ENCODE measurements around the gene ZNF695.
"Not testable (repeated sequence)": the region's sequence is repeated elsewhere in the genome, so short reads cannot be mapped to it uniquely, and the experiment has no call there.

Gene ZNF695

DNA sequence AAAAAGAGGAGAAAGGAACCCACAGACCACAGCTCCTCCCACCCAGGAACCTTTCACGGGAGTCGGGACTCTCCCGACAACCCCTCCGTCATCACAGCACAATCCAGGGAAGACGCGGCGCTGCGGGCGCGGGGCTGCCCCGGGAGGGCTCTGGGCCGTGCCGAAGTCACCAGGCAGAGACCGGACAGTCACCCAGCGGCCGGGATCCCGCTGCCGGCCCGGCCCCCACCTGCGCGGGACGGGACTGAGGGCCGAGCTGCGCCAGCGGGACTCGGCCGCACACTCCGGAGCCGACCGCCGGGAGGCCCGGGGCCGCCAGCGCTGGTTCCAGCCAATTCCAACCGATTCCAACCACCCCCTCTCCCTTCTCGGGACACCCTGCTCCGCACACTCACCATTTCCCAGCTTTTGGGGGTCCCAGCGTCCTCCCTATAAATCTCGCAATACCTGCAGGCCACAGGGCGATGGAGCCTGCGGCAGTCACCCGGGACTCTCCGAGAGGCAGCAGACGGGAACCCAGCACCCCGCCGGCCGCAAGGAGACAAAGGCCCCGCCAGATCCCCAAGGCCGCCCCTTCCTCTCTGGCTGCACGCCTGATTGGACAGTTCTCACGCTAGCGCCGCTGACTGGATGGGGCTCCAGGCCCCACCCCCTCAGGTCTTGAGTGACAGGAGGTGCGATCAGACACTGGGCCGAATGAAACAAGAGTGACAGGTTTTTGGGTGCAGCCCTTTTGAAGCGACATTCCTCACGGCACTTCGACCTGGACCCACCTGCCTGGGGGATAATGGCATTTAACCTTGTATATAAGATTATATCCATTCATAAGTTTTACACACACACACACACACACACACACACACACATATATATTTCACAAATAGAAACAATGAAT is at the start of gene ZNF695:
ZNF695 (minus strand) TSS at position 547 of the 895 bp plus-strand sequence; CDS start at position 398, 149 bp downstream.
- DNase-seq = no peak

DNA sequence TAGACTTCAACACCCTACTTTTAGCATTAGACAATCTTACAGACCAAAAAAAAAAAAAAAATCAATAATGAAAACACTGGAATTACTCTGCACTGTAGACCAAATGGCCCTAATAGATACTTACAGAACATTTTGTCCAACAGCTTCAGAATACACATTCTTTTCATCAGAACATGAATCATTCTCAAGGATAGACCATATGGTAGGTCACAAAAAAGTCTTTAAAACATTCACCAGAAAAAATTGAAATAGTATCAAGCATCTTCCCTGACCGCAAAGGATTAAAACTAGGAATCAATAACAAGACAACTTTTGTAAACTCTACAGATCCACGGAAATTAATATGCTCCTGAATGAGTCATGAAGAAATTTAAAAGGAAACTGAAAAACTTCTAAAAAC is 48.2 kb upstream of the ZNF695 start:
- DNase-seq = no peak

GRCh38 chr1:247054992-247055415 is 47.1 kb upstream of the ZNF695 start:
- no peak for DNase-seq

- DNase-seq = no peak
These were observed 39.8 kb upstream of the ZNF695 start for GRCh38 chr1:247047702-247048101.

DNA sequence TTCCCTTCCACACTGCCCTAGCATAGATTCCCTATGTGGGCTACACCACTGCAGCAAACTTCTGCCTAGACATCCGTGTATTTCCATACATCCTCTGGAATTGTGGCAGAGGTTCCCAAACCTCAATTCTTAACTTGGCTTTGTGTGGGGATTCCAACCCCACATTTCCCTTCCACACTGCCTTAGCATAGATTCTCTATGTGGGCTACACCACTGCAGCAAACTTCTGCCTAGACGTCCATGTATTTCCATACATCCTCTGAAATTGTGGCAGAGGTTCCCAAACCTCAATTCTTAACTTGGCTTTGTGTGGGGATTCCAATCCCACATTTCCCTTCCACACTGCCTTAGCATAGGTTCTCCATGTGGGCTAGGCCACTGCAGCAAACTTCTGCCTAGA is 39.4 kb upstream of the ZNF695 start:
- no peak for DNase-seq

GRCh38 chr1:247043406-247043805 is 35.5 kb upstream of the ZNF695 start:
- DNase-seq = no peak

- DNase-seq = no peak
These were observed 29.9 kb upstream of the ZNF695 start for GRCh38 chr1:247037511-247038320.

DNA sequence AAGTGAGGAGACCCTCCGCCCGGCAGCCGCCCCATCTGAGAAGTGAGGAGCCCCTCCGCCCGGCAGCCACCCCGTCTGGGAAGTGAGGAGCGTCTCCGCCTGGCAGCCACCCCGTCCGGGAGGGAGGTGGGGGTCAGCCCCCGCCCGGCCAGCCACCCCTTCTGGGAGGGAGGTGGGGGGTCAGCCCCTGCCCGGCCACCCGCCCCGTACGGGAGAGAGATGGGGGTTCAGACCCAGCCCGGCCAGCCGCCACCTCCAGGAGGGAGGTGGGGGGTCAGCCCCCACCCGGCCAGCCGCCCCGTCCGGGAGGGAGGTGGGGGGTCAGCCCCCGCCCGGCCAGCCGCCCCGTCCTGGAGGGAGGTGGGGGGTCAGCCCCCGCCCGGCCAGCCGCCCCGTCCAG is 24.4 kb upstream of the ZNF695 start:
- not testable (repeated sequence) for DNase-seq

DNA sequence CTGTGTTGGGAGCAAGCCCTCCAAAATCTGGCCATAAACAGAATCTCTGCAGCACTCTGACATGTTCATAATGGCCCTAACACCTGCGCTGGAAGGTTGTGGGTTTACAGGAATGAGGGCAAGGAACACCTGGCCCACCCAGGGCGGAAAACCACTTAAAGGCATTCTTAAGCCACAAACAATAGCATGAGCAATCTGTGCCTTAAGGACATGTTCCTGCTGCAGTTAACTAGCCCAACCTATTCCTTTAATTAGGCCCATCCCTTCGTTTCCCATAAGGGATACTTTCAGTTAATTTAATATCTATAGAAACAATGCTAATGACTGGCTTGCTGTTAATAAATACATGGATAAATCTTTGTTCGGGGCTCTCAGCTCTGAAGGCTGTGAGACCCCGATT is 16.8 kb upstream of the ZNF695 start:
- not testable (repeated sequence) for DNase-seq

DNA sequence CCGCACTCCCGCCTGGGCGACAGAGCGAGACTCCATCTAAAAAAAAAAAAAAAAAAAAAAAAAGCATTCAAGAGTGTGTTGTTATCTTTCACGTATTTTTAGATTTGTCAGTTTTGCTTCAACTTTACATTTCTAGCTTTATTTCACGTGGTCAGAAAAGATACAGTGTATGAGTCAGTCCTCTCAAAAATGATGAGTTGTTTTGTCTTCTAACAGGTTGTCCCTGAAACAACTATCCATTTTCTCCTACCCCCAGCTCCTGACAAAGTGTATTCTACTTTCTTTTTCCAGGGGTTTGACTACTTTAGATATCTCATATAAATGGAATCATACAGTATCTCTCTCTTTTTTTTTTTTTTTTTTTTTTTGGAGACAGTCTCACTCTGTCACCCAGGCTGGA is 5.5 kb upstream of the ZNF695 start:
- no peak for DNase-seq

GRCh38 chr1:247008406-247008799 is 546 bp upstream of the ZNF695 start:
- no peak for DNase-seq

DNA sequence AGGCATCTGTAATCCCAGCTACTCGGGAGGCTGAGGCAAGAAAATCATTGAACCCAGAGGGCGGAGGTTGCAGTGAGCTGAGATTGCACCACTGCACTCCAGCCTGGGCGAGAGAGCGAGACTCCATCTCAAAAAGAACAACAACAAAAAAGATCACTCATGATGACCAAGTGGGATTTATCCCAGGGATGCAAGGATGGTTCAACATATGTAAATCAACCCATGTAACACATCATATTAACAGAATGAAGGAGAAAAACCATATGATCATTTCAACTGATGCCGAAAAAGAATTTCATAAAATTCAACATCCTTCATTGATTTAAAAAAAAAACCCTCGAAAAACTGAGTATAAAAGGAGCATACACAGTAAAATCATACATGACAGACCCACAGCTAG is 3.8 kb downstream of the ZNF695 start:
- not testable (repeated sequence) for DNase-seq

DNA sequence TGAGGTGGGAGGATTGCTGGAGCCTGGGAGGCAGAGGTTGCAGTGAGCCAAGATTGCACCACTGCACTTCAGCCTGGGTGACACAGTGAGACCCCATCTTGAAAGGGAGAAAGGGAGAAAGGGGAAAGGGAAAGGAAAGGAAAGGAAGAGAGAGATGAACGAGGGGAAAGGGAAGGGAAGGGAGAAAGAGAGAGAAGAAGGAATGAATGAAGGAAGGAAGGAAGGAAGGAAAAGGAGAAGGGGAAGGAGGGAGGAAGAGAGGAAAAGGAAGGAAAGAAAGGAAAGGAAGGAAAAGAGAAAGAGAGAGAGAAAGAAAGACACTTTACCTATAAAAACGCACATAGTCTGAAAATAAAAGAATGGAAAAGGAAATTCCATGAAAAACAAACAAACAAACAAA is 18.0 kb downstream of the ZNF695 start:
- DNase-seq = no peak

DNA sequence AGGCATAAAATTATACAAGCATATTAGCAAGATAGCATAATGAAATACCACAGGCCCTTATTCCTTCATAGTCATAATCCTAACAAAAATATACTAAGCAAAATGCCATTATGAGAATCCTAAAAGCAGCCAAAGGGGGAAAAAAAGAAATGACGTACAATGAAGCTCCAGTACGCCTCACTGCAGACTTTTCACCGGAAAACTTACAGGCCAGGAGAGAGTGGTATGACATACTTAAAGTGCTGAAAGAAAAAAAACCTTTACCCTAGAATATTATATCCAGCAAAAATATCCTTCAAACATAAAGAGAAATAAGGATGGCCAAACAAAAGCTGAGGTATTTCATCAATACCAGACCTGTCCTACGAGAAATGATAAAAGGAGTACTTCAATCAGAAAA is 19.5 kb downstream of the ZNF695 start:
- no peak for DNase-seq

GRCh38 chr1:246987083-246987690 is 20.7 kb downstream of the ZNF695 start:
- DNase-seq = no peak

DNA sequence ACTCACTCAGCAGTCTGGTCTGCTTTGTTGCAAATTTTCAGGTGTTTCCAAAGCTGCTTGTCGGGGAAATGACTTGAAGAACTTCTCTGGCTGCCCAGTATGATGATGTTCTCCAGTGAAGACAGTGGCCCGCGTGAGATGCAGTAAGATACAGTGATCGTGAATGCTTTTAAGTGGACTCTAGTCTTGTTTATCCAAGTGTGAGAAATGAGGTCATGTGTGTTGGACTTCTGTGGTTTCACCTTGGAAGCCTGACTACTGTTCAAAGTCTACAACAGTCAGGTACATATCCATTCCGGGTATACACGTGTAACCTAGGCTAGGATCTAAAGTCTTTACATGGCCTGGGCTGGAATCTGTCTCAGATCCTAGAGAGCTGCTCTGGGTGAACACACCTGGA is 29.1 kb downstream of the ZNF695 start:
- DNase-seq = no peak

- DNase-seq = no peak
These were observed 29.6 kb downstream of the ZNF695 start for GRCh38 chr1:246978281-246978680.

DNA sequence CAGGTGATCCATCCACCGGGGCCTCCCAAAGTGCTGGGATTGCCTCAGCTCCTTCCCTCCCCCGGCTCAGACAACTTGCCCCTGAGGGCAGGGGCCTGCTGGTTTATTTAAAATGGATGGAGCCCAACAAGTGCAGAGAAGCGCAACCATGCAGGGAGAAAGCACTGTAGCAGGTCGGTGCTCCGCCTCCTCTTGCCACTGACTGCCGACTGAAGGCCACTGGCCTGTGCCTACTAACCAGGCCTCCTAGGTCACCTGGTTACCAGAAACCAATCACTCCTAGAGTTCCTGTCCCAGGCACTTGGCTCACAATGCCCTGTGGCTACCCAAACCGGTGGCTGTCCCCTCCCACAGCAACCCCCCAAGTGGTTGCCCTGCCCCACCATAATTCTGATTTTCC is 35.9 kb downstream of the ZNF695 start:
- no peak for DNase-seq

DNA sequence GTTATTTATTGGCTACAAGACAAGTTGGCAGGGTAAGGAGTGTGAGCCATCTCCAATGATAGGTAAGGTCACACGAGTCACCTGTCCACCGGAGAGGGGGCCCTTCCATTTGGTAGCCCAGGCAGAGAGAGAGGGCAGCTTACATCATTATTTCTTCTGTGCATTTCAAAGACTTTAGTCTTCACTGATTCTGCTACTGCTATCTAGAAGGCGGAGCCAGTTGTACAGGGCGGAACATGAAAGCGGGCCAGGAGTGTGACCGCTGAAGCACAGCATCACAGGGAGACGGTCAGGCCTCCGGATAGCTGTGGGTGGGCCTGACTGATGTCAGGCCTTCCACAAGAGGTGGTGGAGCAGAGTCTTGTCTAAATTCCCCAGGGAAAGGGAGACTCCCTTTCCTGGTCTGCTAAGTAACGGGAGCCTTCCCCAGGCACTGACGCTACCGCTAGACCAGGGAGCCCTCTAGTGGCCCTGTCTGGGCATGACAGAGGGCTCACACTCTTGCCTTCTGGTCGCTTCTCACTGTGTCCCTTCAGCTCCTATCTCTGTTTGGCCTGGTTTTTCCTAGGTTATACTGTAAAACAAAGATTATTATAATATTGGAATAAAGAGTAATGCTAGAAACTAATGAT is 36.7 kb downstream of the ZNF695 start:
- DNase-seq = peak in 1 of 2 experiments; percentile 18

DNA sequence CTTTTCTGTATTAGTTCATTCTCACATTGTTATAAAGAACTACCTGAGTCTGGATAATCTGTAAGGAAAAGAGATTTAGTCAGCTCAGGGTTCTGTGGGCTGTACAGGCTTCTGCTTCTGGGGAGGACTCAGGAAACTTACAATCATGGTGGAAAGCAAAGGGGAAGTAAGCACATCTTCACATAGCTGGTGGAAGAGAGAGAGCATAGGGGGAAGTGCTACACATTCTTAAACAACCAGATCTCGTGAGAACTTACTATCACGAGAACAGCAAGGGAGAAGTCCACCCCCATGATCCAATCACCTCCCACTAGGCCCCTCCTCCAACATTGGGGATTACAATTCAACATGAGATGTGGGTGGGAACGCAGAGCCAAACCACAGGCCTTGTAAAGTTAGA is 38.2 kb downstream of the ZNF695 start:
- DNase-seq = no peak

GRCh38 chr1:246966502-246966901 is 41.4 kb downstream of the ZNF695 start:
- no peak for DNase-seq

GRCh38 chr1:246959944-246960693 is 47.7 kb downstream of the ZNF695 start:
- DNase-seq = no peak
